HG03175 (cell line): ENCODE data around the gene COQ2.
"Not testable (repeated sequence)": the region's sequence is repeated elsewhere in the genome, so short reads cannot be mapped to it uniquely, and the experiment has no call there.

Experiments used
- ATAC-seq: cut with Tn5 transposase; IDR thresholded peaks from one replicate; pipeline ENCODE4 v1.9.1; 2021; ENCODE audit warnings: mild to moderate bottlenecking, moderate library complexity; ENCODE audit not compliant: unreplicated experiment

The COQ2 gene

DNA sequence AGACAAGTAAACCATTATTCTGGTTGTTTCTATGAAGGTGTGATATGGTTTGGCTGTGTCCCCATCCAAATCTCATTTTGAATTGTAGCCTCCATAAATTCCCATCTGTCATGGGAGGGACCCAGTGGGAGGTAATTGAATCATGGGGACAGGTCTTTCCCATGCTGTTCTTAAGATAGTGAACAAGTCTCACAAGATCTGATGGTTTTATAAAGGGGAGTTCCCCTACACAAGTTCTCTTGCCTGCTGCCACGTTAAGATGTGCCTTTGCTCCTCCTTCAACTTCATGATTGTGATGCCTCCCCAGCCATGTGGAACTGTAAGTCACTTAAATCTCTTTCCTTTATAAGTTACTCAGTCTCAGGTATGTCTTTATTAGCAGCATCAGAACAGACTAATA lies 3.8 kb upstream of the COQ2 start:
- ATAC-seq = not testable (repeated sequence)

DNA sequence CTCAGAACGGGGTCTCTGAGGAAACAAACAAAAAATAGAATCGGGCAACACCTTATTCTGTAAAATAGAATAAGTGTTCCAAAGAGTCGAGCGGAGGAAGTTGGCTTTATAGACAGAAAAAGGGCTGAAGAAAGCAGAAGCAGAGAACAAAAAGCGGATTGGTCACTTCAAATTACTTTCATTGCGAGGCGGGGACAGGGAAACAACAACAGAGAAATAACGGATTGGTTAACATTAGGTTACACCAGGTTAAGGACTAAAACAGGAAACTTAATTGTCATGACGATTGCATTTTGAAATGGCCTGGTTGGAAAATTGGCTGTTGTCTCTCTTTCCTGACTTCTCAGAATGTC lies 433 bp upstream of the COQ2 start:
- peak; percentile 1 for ATAC-seq

DNA sequence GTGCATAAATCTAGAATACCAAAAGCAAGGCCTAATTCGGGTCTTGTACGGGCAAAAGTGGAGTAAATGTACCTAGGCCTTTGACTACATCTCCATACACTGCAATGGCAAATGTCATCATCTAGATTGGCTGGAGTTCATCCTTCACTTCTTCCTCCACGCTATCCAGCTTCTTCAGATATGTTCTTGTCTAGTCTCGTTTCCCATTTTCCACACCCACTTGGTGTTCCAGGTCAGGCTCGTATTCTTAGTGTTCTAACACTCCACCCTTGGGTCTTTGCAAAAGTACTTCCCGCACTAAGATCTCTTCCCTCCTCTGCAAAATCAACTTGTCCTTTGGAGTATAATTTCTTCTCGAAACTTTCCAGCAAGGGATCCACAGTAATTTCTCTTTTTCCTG lies 1.4 kb downstream of the COQ2 start:
- no peak for ATAC-seq

DNA sequence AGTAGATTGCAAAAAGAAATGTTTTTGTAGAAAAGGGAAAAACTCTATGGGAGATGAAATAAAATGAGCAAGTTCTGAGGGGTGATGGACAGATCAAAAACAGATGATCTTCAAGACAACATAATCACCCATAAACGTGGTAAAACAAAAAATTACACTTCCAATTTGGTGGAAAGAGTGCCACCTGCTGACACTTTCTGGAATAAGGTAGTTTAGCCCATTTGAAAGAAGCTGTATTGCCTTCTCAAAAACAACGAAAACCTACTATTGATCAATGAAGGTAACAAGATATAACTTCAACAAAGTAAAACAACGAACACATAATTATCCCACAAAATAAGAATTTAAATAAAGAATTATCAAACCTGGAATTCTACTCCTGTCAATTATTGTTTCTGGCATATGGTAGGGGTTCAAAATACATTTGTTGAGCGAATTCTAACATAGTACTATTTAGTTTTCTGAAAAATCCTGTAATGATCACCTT lies 2.5 kb downstream of the COQ2 start:
- no peak for ATAC-seq

DNA sequence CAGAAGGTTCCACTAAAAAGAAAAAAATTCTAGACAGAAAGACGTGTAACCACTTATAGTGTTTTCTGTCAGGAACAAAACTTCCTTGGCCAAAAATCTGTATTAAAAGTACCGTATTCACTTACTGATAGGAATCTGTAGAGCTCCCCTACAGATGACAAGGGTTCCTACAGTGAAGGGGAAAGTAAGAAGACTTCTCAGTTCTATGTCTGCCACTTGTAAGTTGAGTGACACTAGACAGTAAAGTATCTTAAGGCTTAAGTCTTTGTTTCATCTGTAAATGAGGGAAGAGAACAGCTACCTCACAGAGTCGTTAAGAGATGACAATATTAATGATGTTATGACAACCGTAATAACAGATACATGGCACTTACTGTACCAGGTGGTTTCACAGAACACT lies 3.3 kb downstream of the COQ2 start:
- peak; percentile 21 for ATAC-seq

DNA sequence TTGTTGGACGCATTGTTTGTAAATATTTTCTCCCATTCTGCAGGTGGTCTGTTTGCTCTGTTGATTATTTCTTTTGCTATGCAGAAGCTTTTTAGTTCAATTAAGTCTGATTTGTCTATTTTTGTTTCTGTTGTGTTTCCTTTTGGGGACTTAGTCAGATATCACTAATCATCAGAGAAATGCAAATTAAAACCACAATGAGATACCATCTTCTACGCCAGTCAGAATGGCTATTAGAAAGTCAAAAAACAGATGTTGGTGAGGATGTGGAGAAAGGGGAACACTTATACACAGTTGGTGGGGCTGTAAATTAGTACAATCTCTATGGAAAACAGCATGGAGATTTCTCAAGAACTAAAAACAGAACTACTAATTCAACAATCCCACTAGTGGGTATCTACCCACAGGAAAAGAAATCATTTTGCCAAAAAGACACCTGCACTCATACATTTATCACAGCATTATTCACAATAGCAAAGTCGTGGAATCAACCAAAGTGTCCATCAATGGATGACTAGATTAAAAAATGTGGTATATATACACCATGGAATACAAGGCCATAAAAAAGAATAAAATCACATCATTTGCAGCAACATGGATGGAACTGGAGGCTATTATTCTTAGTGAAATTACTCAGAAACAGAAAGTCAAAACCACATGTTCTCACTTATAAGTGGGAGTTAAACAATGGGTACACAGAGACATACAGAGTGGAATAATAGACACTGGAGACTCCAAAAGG lies 8.1 kb downstream of the COQ2 start:
- ATAC-seq = peak; percentile 70

DNA sequence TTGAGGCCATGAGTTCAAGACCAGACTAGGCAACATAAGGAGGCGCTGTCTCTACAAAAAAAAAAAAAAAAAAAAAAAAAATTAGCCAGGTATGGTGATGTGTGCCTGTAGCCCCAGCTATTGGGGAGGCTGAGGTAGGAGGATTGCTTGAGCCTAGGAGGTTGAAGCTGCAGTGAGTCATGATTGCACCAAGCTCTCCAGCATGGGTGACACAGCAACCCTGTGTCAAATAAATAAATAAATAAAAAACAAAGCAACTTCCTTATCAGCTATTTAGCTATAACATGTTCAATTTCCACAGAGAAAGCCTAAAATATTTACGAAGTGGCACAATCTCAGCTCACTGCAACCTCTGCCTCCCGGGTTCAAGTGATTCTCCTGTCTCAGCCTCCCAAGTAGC lies 10.7 kb downstream of the COQ2 start:
- ATAC-seq = not testable (repeated sequence)

DNA sequence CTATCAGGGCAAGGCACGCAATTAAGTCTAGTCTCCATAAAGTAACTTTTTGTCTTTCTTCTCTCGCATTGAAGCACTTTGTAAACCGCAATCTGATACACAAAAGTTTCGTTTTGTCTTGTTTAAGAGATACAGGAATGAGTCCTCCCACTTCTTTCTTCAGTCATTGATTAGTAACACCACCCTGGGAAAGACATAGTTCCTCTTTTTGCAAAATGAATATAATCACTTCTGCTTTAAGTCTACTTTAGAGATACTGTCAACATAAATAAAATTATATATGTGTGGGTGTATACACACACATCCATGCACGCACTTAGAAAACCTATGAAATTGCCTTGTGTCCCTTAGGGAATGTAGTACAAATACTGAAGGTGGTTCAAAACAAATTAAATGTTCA lies 11.7 kb downstream of the COQ2 start:
- ATAC-seq = peak; percentile 86

DNA sequence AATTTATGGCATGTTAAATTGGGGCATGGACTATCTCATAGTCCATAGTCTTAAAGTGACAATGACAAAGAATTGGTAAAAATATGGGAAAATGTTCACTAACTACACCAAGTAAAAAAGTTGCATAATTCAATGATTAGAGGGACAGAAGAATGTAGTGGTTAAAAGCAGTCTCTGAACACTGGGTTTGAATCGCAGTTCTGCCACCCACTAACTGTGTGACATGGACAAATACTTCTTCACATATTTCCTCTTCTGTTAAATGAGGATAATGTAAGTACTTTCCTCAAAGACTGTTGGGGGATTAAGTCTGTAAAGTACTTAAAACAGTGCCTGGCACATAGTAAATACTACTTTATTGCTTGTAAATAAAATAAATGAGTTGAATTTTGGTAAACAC lies 15.3 kb downstream of the COQ2 start:
- ATAC-seq = no peak

DNA sequence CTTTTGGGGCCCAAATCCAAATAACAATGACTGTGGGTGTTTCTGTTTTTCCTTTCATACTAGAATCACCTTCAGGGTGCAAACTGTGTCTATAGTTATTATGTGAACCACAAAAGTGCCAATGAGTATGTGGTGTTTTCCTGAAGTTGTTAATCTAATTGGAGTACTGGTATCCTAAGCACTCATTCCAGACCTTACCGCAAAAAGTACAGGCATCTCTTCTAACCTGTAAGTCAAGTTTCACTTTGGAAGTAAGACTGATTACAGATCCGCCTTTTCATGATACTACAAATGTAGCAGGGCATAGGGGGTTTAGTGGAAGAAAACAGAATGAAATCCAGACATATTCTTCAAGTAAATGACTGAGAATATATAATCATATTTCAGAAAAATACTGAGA lies 16.1 kb downstream of the COQ2 start:
- no peak for ATAC-seq

DNA sequence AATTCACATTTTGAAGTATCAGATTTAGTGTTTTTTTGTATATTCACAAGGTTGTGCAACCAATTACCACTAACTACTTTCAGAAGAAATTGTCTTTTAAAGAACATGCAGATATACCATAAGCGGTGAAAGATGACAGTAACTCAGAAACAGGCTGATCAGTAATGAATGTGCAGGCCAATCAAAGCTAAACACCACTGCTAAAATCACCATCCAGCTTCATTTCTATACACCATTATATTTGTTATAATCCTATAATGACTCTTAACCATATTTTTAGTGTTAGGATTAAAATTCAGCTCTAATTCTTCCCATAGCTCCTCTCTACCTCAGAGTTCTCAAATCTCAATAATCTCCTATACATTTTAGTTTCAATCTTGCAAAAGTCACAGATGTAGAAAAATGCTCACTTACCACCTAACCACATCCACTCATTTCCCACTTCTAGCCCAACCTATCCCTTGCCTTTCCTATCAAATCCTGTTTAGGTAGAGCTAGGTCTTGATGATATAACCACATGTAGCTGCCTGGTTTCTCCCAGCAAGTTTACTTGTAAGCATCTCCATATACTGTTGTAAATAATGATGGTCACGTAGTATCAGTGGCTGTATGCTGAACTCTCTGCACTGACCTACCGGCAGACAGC lies 16.6 kb downstream of the COQ2 start:
- no peak for ATAC-seq

DNA sequence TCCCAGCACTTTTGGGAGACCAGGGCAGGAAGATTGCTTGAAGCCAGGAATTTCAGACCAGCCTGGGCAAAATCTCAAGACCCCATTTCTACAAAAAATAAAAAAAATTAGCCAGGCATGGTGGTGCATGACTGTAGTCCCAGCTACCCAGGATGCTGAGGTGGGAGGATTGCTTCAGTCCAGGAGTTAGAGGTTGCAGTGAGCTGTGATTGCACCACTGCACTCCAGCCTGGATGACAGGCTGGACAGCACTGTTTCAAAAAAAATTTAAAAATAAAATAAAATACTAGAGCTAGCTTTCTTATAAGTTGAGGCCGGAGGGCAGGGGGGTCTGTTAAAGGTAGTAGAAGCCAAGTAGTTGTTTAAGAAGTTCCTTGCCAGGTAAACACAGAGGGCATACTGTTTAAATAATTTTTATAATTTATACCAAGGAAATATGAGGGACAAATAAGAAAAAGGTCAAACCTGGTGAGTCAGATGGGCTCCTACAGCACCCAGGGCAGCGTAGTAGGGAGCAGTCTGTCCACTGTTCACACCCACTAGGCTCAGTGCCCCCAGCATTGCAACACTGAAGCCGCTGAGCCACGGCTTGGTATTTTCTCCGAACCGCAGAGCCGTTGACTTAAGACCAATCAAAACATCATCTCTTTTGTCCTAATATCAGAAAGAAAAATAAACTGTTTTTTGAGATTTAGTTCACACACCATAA lies 17.3 kb downstream of the COQ2 start:
- ATAC-seq = no peak

DNA sequence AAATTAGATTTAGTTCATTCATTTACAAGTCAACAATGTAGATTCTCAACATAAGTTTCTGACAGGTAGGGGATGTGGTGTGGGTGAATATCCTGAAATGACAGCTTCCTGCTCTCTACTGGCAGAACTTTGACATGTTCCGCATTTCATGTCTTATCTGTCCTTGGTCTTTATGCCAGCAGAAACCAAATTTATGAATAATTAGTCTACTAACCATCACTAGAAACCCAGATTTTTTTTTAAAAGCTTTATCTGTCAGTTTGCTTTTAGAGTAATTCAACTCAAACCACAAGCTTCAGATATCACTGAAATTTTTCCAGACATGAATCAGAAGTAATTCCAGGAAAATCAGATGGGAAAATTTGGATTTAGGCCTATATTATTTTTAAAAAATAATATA lies 17.9 kb downstream of the COQ2 start:
- peak; percentile 57 for ATAC-seq

DNA sequence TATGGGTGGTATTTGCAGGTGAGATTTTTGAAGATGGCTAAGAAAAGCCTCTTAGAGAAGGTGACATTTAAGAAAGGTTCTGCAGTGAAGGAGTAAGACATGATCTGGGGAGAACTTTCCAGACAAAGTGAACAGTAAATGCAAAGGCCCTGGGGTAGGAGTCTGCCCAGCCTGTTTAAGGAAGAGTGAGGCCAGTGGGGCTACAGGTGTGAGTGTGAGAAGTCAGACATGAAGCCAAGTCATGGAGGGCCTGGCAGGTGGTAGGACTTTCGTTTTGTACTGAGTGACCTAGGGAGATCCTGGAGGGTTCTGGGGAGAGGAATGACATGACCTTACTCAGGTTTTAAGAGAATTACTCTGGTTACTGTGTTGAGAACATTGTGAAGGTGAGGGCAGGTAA lies 21.5 kb downstream of the COQ2 start:
- no peak for ATAC-seq

DNA sequence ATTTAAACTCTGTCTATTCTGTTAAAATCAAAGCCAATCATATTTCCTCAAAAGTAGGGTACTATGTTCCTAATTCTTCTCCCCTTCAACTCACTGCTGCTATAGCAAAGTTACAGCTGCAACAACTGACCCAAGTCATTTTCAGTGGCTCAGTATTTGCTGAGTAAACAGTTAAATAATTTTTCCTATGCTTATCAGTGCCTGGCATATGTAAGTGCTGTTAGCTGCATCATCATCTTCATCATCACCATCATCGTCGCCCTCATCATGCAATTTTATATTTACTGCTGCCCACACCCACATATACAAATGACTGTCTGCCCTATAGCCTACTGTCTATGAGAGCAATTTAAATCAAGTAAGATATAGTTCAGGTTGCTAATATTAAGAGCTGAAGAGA lies 21.9 kb downstream of the COQ2 start:
- no peak for ATAC-seq

DNA sequence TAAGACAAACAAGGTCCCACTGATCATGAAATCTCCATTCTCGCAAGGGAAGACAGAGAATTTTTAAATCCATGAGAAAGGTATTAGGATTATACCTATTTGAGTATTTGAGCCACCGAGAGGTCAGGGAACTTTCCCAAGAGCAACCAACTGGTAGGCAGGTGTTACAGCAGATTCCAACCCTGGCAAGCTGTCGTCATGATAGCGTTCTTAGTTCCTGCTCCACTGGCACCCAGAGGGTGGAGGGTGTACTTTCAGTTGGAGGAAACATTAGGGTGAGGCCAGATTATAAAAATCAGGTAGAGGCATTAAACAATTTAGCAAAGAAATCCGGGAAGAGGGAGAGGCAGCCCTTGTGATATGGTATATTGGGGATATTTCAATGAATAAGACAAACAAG lies 23.3 kb downstream of the COQ2 start:
- no peak for ATAC-seq

DNA sequence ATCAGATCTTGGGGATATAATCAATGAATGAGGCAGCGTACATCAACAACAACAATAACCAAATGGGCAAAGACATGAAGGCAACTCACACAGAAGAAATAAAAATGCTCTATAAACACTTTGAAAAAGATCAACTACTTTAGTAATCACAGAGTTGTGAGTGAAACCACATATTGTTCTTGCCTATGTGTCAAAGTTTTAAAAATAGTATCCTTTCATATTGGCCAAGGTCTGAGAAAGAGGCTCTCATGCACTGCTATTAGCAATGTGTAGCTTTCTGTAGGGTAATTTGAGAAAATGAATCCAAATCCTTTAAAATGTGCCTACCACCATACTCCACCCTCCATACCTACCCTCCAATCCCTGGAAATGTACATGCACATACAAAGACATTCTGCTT lies 25.0 kb downstream of the COQ2 start:
- ATAC-seq = no peak

DNA sequence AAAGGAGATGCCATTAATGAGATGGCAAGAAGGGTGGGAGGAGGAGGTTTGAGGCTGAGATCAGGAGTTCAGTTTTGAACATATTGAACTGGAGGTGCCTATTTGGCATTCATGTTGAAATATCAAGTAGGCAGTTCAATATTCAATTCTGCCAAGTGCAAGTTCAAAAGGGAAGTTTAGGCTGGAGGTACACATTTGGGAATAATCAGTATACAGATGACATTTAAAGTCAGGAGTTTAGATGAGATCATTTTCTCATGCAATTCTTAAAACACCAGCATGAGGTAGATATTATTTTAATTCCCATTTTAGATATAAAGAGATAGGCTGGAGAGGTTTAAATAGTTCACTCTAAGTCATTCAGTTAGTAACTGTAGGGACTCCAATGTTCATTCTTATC lies 26.1 kb downstream of the COQ2 start:
- ATAC-seq = no peak

DNA sequence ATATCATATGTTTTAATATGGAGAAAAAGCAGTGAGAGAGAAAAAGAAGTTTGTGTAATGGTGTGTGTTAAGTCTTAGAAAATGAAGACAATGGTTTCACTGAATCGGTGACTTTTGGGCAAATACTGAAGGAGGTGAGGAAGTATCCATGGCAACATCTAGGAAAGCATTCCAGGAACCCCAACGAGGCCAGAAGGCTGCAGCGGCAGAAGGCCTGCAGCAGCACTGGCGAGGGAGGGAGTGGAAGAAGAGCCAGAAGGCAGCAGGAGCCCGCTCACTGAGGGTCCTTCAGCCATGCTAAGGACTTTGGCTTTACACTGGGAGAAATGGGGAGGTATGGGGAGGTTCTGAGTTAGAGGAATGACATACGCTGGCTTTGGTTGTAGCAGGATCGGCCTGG lies 26.8 kb downstream of the COQ2 start:
- no peak for ATAC-seq

DNA sequence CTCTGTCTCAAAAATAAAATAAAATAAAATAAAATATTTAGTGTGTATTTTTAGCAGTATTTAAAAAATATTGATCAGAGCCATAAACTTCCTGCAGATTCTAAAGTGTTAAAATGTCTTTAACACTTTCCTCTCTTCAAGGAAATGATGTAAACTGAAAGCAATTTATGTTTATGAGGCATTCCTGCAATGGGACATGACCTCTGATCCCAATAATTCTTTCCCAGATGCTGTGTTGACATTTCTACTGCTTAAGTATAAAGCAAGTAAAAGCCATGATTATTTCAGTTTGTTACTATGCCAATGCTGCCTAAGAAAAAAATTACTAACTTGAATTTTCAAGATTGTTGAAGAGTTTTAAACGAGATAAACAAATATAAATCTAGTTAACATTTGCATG lies 29.0 kb downstream of the COQ2 start:
- ATAC-seq = no peak

DNA sequence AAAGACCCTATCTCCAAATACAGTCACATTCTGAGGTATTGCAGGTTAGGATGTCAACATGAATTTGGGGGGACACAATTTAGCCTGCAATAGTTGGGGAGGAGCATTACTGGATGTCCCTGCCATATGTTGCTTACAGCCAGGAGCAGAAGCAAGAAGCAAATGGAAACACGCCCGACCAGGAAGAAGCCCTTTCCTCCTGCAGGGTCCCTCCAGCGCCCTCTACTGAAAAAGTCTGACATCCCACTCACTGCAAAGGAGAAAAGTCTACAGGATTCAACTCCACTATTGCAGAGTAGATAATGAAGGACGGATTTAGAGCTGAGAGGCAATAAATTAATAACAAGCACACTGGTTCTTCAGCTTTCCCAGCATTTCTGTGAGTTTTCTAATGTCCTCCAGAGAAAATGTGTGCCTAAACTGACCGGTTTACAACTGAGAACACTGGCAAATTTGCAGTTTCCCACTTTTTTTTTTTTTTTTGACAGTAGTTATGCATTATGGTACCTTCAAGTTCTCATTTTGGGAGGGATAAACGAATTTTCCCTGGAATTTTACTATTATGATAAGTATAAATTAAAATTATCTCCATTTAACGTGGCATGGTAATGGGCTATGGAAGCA lies 31.7 kb downstream of the COQ2 start:
- ATAC-seq = peak; percentile 55

DNA sequence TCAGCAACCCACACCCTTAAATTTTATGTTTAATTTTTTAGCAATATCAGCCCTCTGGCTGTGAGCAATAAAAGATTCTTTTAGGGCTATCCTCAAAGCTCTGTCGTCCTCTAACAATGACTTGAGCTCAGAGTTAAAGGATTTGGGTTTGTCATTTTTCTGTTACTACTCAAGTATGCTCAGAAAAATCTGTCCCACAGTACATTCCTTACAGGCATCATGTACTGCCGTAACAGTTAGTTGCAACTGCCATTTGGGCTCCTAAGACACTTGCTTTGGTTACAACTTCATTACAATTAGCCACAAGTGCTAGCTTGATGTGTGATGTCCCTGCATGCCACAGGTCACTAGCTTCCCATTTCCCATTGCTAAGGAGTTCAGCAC lies 33.2 kb downstream of the COQ2 start:
- no peak for ATAC-seq
